CD4-positive, alpha-beta T cell treated with Interleukin-4 for 4 hours (primary cell): Measurements from ENCODE around the gene ANGPT4.
"Not testable (repeated sequence)": the region's sequence is repeated elsewhere in the genome, so short reads cannot be mapped to it uniquely, and the experiment has no call there.

Experiments used
- DNase-seq: peaks from one replicate; pipeline ENCODE4 v3.0.0-alpha.2; 2020

The ANGPT4 gene

DNA sequence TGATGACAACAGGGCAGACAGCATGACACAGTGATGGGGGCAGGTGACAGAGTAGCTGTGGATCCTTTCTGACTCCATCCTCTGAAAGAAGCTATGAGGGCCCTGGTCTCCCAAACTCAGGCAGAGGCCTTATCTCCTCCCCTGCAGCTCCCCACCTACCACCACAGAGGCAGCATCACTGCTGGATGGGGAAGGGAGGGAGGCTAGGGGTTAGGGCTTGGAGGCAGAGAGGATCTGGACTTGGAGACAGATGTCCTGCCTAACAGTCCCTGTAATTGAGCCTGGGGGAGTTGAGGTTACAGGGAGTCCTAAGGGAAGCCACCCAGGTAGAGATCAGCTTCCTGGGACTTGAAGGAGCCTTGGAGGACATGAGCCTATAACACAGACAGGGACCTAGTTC is 44.7 kb downstream of the ANGPT4 start:
- DNase-seq = no peak

- no peak for DNase-seq
Measured at GRCh38 chr20:870758-871157, 45.4 kb downstream of the ANGPT4 start.

GRCh38 chr20:869606-870005 is 46.5 kb downstream of the ANGPT4 start:
- no peak for DNase-seq

GRCh38 chr20:868279-868678 is 47.9 kb downstream of the ANGPT4 start:
- DNase-seq = no peak

GRCh38 chr20:865440-865839 is 50.7 kb downstream of the ANGPT4 start:
- no peak for DNase-seq

DNA sequence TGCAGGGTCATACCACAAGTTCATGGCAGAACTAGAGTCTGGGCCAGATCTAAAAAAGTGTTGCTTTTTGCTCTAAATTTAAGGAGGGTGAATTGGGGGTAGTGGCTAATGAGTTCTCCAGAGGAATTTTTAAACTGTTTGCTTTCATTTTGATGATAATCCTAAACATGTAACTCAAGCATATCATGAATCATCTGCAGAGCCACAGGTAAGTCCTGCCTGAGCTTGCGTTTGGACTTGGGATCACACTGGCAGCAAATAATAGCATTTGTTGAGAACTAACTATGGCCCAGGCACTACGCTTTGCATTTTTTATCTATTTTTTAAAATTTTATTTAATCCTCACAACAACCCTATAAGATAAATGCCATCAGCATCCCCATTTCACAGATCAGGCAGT is 55.2 kb downstream of the ANGPT4 start:
- DNase-seq = no peak

GRCh38 chr20:859751-860231 is 56.3 kb downstream of the ANGPT4 start:
- no peak for DNase-seq

DNA sequence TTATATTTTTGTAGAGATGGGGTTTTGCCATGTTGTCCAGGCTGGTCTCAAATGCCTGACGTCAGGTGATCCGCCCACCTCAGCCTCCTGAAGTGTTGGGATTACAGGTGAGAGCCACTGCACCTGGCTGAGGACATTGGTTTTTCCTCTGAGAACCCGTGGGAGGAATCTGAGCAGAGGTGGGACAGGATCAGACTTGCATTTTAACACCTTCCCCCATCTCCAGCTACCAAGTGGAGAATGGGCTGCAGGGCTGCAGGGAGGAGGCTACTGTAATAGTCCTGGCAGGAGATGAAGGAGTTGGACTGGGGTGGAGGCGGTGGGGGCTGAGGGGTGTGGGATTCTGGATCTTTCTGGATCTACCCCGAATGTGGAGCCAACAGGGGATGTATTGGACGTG is 58.1 kb downstream of the ANGPT4 start:
- no peak for DNase-seq

DNA sequence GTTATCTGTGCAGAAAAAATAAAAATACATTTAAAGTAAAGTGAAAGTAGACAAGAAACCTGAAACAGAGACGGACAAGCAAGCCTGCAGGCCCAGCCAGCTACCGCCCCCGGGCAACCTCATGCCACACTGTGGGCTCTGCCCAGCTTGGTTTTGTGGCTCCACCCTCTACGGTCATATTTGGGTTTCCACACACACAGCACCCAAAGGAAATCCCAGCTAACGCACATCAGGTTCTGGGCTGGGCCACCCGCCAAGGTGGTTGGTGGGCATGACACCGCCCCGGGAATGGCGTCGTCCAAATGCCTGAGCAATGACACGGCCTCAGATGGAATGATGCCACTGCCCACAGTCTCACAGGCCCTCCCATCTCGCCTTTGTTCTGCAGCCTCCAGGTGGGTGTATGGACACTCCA is 59.8 kb downstream of the ANGPT4 start:
- DNase-seq = peak; percentile 48

- no peak for DNase-seq
Measured at GRCh38 chr20:855466-856360, 60.4 kb downstream of the ANGPT4 start.

DNA sequence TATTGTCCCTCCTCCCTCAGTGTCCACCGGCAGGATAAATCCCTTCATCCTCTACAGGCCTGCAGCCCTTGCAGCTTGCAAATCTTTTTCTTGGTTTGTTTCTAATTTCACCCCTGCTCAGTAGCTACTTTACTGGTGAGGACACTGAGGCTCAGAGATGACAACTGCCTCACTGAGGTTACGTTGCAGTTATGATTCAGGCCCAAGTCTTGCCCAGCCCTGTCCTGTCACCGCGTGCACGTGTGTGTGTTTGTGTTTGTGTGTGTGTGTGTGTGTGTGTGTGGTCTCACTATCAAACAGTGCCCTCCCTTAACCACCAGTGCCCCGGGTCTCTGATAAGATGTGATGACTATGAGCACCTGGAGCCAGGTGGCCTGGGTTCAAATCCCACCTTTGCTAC is 61.5 kb downstream of the ANGPT4 start:
- no peak for DNase-seq

DNA sequence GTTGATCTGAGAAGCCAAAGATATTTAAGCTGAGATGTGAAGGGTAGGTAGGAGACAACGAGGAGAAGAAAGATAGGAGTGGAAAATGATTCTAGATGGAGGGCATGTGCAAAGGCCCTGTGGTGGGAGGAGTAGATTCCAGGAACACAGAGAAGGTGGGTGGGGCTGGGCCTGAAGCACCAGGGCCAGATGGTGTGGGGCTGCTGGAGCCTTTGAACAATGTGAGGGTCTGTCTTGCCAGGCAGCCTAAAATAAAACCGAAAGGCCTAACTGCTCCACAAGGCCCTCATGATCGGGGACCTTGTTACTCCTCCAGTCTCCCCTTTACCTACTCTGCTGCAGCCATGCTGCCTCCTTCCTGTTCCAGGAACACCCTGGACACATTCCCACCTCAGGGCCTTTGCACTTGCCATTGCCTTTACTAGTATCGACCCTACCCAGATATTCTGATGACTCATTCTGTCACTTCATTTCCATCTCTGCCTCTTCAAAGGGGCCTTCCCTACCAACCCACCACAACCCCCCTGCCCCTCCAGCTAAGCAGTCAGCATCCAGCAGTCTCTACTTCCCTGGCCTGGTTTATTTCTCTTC is 62.6 kb downstream of the ANGPT4 start:
- DNase-seq = no peak

DNA sequence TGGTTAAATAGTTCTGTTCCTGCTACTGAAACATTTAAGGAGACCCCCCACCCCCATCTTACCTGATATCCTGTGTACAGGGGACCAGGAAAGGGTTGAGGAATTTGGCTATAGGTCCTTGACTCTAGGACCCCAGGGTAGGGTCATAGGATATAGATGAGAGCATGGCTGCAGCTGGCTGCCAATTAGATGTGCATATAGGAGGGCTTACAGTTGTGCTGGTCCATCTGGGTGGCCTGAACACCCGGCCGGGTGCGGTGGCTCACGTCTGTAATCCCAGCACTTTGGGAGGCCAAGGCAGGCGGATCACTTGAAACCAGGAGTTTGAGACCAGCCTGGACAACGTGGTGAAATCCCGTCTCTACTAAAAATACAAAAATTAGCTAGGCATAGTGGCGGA is 67.4 kb downstream of the ANGPT4 start:
- DNase-seq = not testable (repeated sequence)

DNA sequence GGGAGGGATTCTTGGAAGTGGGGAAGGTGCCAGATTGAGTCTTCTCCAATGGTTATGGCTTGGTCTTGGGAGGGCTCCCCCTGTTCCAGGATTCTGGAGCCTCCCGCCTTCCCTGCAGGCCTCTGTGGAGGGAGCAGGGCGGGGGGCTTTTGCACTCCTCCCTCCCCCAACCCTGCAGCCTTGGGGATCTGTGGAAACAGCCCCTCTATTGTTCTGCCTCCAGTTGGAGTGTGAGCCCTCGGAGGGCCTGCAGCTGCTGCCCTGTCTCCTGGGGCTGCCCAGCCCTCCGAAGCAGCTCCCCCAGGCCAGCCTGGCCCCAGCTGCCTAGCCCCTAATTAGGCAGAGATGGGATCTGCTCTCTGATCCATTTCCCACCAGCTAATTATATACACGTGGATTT is 67.9 kb downstream of the ANGPT4 start:
- DNase-seq = no peak

GRCh38 chr20:846894-847278 is 69.2 kb downstream of the ANGPT4 start:
- DNase-seq = peak; percentile 60

GRCh38 chr20:845941-846893 is 69.9 kb downstream of the ANGPT4 start:
- no peak for DNase-seq

GRCh38 chr20:845226-845868 is 70.8 kb downstream of the ANGPT4 start:
- DNase-seq = no peak

DNA sequence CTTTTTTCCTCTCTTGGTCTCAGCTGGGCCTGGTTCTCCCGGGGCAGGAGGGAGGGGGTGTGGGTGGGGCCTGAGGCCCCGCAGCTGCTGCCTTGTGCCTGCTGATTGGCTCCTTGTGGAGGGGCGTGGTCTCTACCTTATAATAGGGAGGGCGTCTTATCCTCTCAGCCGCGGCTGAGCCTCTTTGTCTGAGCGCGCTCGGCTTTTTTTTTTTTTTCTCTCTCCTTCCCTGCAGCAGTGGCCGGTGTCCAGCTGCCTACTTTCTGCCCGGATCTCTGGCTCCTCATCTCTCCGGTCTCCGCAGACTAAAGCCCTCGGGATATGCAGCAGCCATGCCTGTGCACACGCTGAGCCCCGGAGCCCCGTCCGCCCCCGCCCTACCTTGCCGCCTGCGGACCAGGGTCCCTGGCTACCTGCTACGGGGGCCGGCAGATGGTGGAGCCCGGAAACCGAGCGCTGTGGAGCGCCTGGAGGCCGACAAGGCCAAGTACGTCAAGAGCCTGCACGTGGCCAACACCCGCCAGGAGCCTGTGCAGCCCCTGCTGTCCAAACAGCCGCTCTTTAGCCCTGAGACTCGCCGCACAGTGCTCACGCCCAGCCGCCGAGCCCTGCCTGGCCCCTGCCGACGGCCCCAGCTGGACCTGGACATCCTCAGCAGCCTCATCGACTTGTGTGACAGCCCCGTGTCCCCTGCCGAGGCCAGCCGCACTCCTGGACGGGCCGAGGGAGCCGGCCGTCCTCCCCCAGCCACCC is 71.5 kb downstream of the ANGPT4 start:
- peak; percentile 92 for DNase-seq

DNA sequence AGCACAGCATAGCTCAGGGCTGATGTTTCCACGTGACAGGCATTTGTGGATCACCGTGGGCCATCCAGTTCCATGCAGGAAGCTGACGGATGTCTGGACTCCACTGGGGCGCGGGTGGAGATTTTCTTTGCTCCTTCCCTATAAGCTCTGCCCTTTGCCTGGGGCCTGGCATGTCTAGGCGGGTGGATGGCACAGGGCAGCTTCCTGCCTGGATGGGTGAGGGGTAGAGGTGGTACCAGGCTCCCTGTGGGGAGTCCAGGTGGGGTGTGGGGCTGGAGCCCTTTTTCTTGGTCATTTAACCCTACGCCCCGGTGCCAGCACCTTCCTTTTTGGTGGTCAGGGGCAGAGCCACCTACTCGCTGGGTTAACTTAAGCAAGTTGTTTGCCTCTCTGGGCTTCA is 72.2 kb downstream of the ANGPT4 start:
- DNase-seq = no peak

DNA sequence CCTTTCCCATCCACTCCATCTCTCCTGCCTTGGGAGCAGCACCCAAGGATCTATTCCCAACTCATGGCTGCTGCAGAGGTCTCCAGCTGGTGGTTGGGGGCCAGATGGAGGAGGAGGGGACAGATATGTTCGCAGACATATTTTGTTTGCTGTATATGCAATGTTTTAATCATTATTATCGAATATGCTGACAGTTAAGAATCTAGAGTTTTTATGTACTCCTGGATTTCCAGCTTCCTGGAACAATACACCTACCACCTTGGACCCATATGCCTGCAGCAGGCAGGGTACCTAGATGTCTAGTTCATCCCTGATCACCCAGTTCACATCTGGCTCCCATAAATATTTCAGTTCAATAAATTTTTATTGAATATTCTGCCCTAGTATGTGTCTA is 73.6 kb downstream of the ANGPT4 start:
- DNase-seq = no peak

DNA sequence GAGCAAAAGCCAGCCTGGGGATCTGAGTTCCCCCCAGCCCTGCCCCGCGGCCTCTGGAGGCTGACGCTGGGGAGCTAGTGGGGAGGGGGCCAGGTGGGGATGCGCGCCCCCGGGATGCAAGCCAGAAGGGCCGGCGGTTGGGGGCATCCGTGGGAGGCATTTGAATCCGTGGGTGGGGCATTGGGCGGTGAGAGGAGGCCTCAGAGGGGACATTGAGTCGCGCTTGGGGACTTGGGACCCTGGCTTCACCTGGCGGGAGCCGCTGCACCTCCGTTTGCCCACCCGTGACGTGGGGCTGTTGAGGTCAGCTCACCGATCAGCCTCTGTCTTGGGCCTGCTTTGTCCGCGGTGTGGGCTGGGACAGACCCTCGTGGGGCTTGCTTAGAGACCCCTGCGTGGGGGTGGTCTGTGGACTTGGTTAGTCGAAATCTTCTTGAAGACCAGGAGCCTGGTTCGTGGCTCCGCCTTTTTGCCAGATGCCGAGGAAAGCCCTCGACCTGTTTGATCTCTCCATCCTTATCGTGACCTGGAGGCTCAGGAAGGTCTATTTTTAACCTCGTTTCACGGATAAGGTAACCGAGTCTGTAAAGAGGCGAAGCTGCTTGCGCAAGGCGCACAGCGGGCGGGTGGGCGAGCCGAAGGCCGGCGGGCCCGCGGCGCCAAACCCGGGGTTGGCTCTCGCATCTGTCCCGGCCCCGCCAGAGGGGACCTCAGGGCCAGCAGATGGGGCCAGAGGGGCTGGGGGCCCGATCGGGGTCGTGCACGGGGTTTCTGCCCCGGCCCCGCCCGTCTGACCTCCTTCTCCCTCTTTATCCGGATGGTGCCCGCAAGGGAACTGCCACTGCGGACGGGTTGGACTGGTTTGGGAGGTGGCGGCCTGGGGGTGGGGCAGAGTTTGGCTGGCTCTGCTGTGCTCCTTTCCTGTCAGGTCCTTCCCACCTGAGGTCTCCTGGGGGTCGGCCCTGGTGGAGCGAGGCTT is 74.3 kb downstream of the ANGPT4 start:
- DNase-seq = no peak
